ENCODE data around the gene PHEX.
"Not testable (repeated sequence)": the region's sequence is repeated elsewhere in the genome, so short reads cannot be mapped to it uniquely, and the experiment has no call there.

The PHEX gene

GRCh38 chrX:22268706-22269105, 236.6 kb downstream of the PHEX start:
- DNase-seq, result no peak

DNA sequence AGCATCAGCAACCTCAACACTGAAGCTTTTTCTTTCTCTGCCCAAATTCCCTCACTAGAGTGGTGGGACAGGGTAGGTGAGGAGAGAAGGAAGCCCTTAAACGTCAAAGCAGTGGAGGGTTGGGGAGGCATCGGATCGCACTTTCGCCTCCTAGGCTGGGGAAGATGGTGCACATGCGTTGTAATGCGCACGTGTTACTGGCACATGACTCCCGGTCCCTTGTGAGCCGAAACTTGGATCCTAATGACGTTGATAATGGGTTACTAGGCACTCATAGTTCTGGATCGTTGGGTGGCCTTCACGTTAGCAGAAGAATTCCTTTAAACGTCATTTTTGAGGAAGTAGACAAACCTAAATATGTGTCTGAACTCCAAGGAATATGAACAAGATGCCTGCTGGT, 240.5 kb downstream of the PHEX start, which contains the start of gene CBLL2:
CBLL2 (plus strand) TSS at position 301 of the 400 bp plus-strand sequence; CDS start at position 380, 79 bp downstream.
- DNase-seq, result no peak

DNA sequence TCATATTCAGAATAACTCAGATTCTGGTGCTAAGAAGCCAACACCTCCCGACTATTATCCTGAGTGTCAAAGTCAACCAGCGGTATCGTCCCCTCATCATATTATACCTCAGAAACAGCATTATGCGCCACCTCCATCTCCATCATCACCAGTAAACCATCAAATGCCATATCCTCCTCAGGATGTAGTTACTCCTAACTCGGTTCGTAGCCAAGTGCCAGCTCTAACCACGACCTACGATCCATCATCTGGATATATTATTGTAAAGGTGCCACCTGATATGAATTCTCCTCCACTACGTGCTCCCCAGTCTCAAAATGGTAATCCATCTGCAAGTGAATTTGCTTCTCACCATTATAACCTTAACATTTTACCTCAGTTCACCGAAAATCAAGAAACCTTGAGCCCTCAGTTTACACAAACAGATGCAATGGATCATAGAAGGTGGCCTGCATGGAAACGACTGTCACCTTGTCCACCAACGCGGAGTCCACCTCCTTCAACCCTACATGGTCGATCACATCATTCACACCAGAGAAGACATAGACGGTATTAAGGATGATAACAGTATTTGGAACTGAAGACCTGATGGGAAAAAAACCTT, 241.7 kb downstream of the PHEX start:
- no peak for DNase-seq

DNA sequence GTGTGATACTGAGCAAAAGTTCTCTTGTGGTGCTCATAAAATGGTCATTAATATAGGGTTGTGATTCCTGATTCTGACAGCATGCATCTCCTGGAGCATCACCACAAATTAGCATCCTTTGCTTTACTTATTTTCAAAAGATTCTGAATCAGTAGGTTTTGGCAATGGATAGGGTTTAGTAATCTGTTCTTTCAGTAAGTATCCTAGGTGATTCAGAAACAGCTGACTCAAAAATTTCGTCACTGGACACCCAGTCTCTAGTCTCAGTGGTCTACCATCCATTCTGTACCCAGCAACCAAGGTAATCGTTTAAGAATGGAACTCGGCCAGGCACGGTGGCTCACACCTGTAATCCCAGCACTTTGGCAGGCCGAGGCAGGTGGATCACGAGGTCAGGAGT, 244.7 kb downstream of the PHEX start:
- DNase-seq, result no peak

DNA sequence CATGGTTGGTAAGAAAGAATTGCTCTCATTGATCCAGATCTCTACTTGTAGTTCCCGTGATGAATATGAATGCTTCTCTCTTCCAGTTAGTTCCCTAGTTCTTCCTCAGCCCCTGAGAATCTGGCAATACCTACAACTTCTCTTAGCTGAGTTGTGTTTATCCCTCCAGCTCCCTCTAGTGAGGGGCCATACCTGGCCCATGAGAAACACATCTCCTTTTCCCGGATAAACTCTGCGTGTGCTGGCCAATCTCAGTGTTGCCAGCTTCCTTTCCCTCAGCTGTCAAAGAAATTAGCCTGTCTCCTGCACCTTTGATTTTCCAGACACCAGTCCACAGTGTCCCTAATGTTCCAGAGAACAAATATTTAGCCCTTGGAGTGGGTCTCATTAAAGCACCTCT, 246.2 kb downstream of the PHEX start:
- DNase-seq, result no peak

- not testable (repeated sequence) for DNase-seq
Observed at GRCh38 chrX:22289209-22289608, 257.1 kb downstream of the PHEX start.

DNA sequence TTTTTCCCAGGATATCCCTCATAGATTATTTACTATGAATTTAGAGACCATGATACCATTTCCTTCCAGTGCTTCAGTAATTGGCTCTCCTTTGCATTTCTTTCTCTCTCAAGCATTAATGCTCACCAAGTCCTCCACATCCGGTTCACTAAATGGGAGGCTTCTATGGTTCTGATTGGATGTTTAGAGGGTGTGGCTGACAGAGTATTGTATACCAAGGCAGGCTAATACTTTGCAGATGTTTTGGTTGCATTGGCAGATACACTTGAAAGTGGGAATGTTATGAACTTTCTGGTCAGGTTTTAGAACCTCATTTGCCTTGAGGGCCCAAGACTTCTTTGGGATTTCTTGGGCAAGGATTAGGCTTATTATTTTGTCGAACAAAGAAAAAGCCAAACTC, 264.7 kb downstream of the PHEX start:
- no peak for DNase-seq

DNA sequence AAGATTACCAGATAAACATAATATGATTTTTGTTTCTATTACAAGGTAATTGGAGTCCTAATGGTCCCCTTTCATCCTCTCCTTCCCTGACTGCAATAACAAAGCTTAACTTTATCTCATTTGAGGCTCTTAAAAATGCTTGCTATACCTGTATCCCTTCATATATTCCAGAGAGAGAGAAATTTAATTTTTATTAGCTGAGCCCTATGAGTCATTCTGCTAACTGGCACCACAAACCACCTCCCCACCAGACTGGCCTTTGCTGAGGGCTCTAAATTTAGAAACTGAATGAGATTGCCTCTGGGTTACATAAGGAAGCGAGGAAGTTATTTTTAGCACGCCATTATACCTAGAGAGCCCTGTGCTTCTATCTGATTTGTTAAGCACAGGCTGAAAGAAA, 268.0 kb downstream of the PHEX start:
- no peak for DNase-seq

All from left hindlimb (tissue), 1 donor.